Adrenal gland (tissue), 12 donors: ENCODE measurements around the gene ACVR1B. TPM values are rescaled to one million over a fixed set of nuclear protein-coding genes. Genes with fewer than 3 reads are reported as not detected.

Source experiments
- DNase-seq, 7 donors: peaks; one replicate each; pipeline ENCODE4 v3.0.0-alpha.2; 2019 to 2020
- H3K27ac ChIP-seq, 5 donors: fragments of 200-600 bp; sonication (generic) in 4 of 5; 1 replicate in 3 of 5; 2 replicates in 2 of 5; pipeline versions ENCODE4 v1.5.1 to v1.8.0; 2016 to 2020; ENCODE audit warnings: mild to moderate bottlenecking in 1 of 5
- H3K27me3 ChIP-seq: fragments of 200-600 bp; 2 replicates; pipeline ENCODE4 v1.8.0; 2021
- H3K36me3 ChIP-seq, 2 donors: fragments of 200-600 bp; replicated peaks in 1 of 2; 1 replicate in 1 of 2; 2 replicates in 1 of 2; pipeline versions ENCODE4 v1.5.1 to v1.8.0; 2018 to 2022
- H3K4me1 ChIP-seq, 2 donors: fragments of 200-600 bp; replicated peaks in 1 of 2; 1 replicate in 1 of 2; 2 replicates in 1 of 2; pipeline versions ENCODE4 v1.5.1 to v1.8.0; 2018 to 2021
- H3K4me3 ChIP-seq, 4 donors: fragments of 200-600 bp; sonication (generic) in 3 of 4; one replicate each; pipeline ENCODE4 v1.5.1; 2016 to 2018
- H3K9me3 ChIP-seq, 3 donors: fragments of 200-600 bp; sonication (generic) in 1 of 3; replicated peaks in 1 of 3; 1 replicate in 2 of 3; 2 replicates in 1 of 3; pipeline versions ENCODE4 v1.5.1 to v1.8.0; 2016 to 2021
- CTCF ChIP-seq, 6 experiments: fragments of 450-650 bp in 4 of 6; fragments of 200-600 bp in 2 of 6; sonication (generic) in 1 of 6; IDR thresholded peaks; 1 replicate in 5 of 6; 2 replicates in 1 of 6; pipeline versions ENCODE4 v1.5.1 to v1.8.0; 2016 to 2021; ENCODE audit warnings: antibody characterized with exemption in 6 of 6, mild to moderate bottlenecking in 2 of 6, moderate library complexity in 1 of 6
- POLR2A ChIP-seq, 2 donors: fragments of 450-650 bp; IDR thresholded peaks; one replicate each; pipeline ENCODE4 v1.6.1; 2017; ENCODE audit warnings: antibody characterized with exemption in 2 of 2, mild to moderate bottlenecking in 2 of 2, moderate library complexity in 1 of 2
- WGBS, 4 donors: extraction: QIAGEN DNeasy Blood & Tissue Kit in 2 of 4; methylation state at CpG; one replicate each; pipeline versions ENCODE4 v1.1.5 to v1.1.7; 2013 to 2017; 5-methylcytosine and 5-hydroxymethylcytosine counted together
- intact Hi-C, 2 donors: fragments of 100-400 bp; cut with DNase I; formaldehyde crosslinking; loops; one replicate each; pipeline versions ENCODE4 v1.14.1 to v1.15.0; 2022 to 2023
- polyA plus RNA-seq, 3 donors: library from polyadenylated mRNA; stranded (reverse); fragments of 200-250 nt in 2 of 3; fragments of 350-450 nt in 1 of 3; fragmentation: Illumina TruSeq in 1 of 3; extraction: RNeasy Lipid Tissue Mini Kit (QIAGEN cat#74804) in 1 of 3; gene quantifications; one replicate each; pipeline ENCODE4 v1.2.3, GENCODE V29; 2013 to 2014
- total RNA-seq, 9 donors: library from RNA; depleted of rRNA in 4 of 9; stranded (reverse); fragments of >200 nt in 4 of 9; fragments of 120-200 nt in 1 of 9; fragmentation: NEBNext Ultra II Directional in 1 of 9; extraction: Animal tissue kit (Norgen Biotek cat#: 25700) in 1 of 9; gene quantifications; one replicate each; pipeline versions ENCODE4 v1.1.0 to v1.2.4, GENCODE V29; 2013 to 2023
- donor health status: healthy with polysubstance abuse.
- donor health status: Bipolar disorder and iron deficiency.
- donor health status: DM: yes; HTN: yes; CAD: no.
- donor health status: DM: no; HTN: no; CAD: no.
- donor health status: DM: no; HTN: no; CAD: no.
- donor health status: DM: yes; HTN: yes; CAD: no.

ACVR1B gene
- total and polyA plus RNA-seq, 12 donors = 6.3 to 26.3 (median 13.9) TPM

- TF ChIP-seq POLR2A (IDR thresholded peaks at IDR 0.05) (no peak), CTCF (IDR thresholded peaks at IDR 0.05) (no peak)
- H3K4me1 ChIP-seq = peaks cover 11 to 43% of the 10 kb centered on the region in 2 donors
- H3K9me3 ChIP-seq = no peaks in the 10 kb centered on the region
- peaks cover 0 to 15% of the 10 kb centered on the region in 2 donors for H3K36me3 ChIP-seq
- peaks cover 8% of the 10 kb centered on the region for H3K27me3 ChIP-seq
- H3K4me3 ChIP-seq = peak overlapping the region in 1 of 4 donors; percentile 20
- 25 to 43% (median 35%) methylated on average over 5 to 8 of the region's 8 CpGs for WGBS, 4 donors
- intact Hi-C loops = no loop called here
- H3K27ac ChIP-seq = peak overlapping the region in 2 of 5 donors; percentile 42 to 78
- peak in 2 of 7 donors; percentile 33 to 44 for DNase-seq
Measured at GRCh38 chr12:51911788-51912711, 39.4 kb upstream of the ACVR1B start.

GRCh38 chr12:51913071-51914033 is 38.1 kb upstream of the ACVR1B start:
- intact Hi-C loops = no loop called here

DNA sequence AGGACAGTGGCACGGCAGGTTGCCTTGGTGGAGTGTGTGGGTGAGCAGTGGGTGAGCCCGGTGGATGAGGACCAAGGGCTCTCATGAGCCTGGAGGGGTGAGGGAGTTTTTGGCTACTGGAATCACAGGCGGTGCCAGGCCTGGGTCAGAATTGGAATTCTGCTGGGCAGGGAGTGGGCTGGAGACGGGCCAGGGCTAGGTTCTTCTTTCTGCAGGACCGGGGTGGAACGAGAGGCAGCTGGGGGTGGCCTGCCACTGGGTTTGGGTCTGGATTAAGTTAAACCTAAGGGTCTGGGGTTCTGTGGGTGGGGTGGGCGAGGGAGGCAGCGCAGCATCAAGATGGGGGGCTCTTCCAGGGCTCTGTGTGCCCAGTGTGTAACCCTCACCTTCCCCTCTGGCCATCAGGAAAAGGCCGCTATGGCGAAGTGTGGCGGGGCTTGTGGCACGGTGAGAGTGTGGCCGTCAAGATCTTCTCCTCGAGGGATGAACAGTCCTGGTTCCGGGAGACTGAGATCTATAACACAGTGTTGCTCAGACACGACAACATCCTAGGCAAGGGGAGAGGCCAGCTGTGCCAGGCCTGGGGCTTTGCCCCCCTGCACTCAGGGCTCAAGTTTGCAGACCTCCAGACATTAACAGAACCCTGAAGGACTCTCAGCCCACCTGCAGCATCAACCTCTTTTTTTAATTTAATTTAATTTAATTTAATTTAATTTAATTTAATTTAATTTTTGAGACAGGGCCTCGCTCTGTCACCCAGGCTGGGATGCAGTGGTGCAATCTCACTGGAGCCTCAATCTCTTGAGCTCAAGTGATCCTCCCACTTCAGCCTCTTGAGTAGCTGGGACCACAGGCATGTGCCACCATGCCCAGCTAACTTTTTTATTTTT is 37.2 kb upstream of the ACVR1B start:
- Histone ChIP-seq H3K4me1 (peaks cover 11 to 46% of the 10 kb centered on the region in 2 donors), H3K27ac (no peak overlapping the region), H3K36me3 (peaks cover 0 to 15% of the 10 kb centered on the region in 2 donors), H3K27me3 (no peaks in the 10 kb centered on the region), H3K9me3 (no peaks in the 10 kb centered on the region), H3K4me3 (no peak overlapping the region)
- 76 to 83% (median 82%) methylated on average over 16 to 17 of the region's 17 CpGs for WGBS, 4 donors
- intact Hi-C loops = no loop called here
- no peak for TF ChIP-seq POLR2A (IDR thresholded peaks at IDR 0.05)
- TF ChIP-seq CTCF (IDR thresholded peaks at IDR 0.05) = no peak
- DNase-seq = no peak

More at GRCh38 chr12:51913071-51914033, 38.1 kb upstream of the ACVR1B start:
- H3K27ac ChIP-seq = peak overlapping the region in 1 of 5 donors; percentile 40
- peak in 1 of 7 donors; percentile 19 for DNase-seq
- no peak overlapping the region for H3K4me3 ChIP-seq
- WGBS, 4 donors = 63 to 79% (median 70%) methylated on average over 13 to 30 of the region's 30 CpGs
- no peaks in the 10 kb centered on the region for H3K27me3 ChIP-seq
- peaks cover 0 to 15% of the 10 kb centered on the region in 2 donors for H3K36me3 ChIP-seq
- peaks cover 11 to 46% of the 10 kb centered on the region in 2 donors for H3K4me1 ChIP-seq
- H3K9me3 ChIP-seq = no peaks in the 10 kb centered on the region
- TF ChIP-seq POLR2A (IDR thresholded peaks at IDR 0.05) = no peak
- TF ChIP-seq CTCF (IDR thresholded peaks at IDR 0.05) = no peak
